CD4-positive, CD25-positive, alpha-beta regulatory T cell (primary cell): Measurements from ENCODE around the gene ABL2. TPM values are rescaled to one million over a fixed set of nuclear protein-coding genes. Genes with fewer than 3 reads are reported as not detected.

ENCODE experiments used
- ATAC-seq, 2 donors: fragments of 150-1000 bp; cut with Tn5 transposase; one replicate each; pipeline ENCODE4 v1.10.0; 2021; ENCODE audit warnings: low read depth in 2 of 2, moderate number of reproducible peaks in 2 of 2, moderate library complexity in 1 of 2
- DNase-seq, 3 donors: peaks; one replicate each; pipeline versions ENCODE4 v3.0.0 to v3.0.0-alpha.2; 2012 to 2022; ENCODE audit warnings: mixed read lengths in 1 of 3
- H3K27ac ChIP-seq: one replicate; pipeline ENCODE4 v1.7.0; 2013; ENCODE audit warnings: mild to moderate bottlenecking, low read length; ENCODE audit not compliant: insufficient read depth, poor library complexity, severe bottlenecking
- H3K27me3 ChIP-seq: one replicate; pipeline ENCODE4 v1.7.0; 2013; ENCODE audit warnings: low read length; ENCODE audit not compliant: control insufficient read depth, insufficient read depth
- H3K36me3 ChIP-seq: one replicate; pipeline ENCODE4 v1.7.0; 2013; ENCODE audit warnings: mild to moderate bottlenecking, low read length, moderate library complexity; ENCODE audit not compliant: control insufficient read depth, insufficient read depth
- H3K4me1 ChIP-seq: 2 replicates; pipeline ENCODE4 v1.7.0; 2013; ENCODE audit warnings: mild to moderate bottlenecking, low read length; ENCODE audit not compliant: insufficient read depth, control insufficient read depth, poor library complexity, severe bottlenecking
- H3K4me3 ChIP-seq: one replicate; pipeline ENCODE4 v1.7.0; 2013; ENCODE audit warnings: low read depth, mild to moderate bottlenecking, low read length, moderate library complexity
- H3K9me3 ChIP-seq, 2 experiments: 1 replicate in 1 of 2; 2 replicates in 1 of 2; pipeline ENCODE4 v1.7.0; 2013; ENCODE audit warnings: low read length in 2 of 2, mild to moderate bottlenecking in 1 of 2, moderate library complexity in 1 of 2; ENCODE audit not compliant: control insufficient read depth in 2 of 2
- H3K27ac Mint-ChIP-seq, 3 donors: one replicate each; pipeline ENCODE4 v1.8.0; 2020 to 2022; ENCODE audit warnings: mild to moderate bottlenecking in 3 of 3, mixed read lengths in 3 of 3, moderate library complexity in 2 of 3
- H3K27me3 Mint-ChIP-seq: one replicate; pipeline ENCODE4 v1.8.0; 2022; ENCODE audit warnings: mild to moderate bottlenecking, mixed read lengths
- H3K36me3 Mint-ChIP-seq: one replicate; pipeline ENCODE4 v1.8.0; 2020; ENCODE audit warnings: mixed read lengths
- H3K4me1 Mint-ChIP-seq, 4 donors: one replicate each; pipeline ENCODE4 v1.8.0; 2020 to 2022; ENCODE audit warnings: mixed read lengths in 4 of 4, mild to moderate bottlenecking in 1 of 4
- H3K4me3 Mint-ChIP-seq, 4 donors: one replicate each; pipeline ENCODE4 v1.8.0; 2020 to 2022; ENCODE audit warnings: mild to moderate bottlenecking in 4 of 4, mixed read lengths in 4 of 4, moderate library complexity in 3 of 4
- H3K9me3 Mint-ChIP-seq, 7 donors: one replicate each; pipeline ENCODE4 v1.8.0; 2020 to 2022; ENCODE audit warnings: mixed read lengths in 7 of 7, mild to moderate bottlenecking in 3 of 7, moderate library complexity in 2 of 7
- polyA plus RNA-seq, 4 donors: library from polyadenylated mRNA; unstranded; fragments of 300-500 nt; fragmentation: Illumina TruSeq; gene quantifications; one replicate each; pipeline ENCODE4 v1.2.3, GENCODE V29; 2021
- total RNA-seq: library from RNA; stranded (reverse); gene quantifications from one replicate; pipeline ENCODE4 v1.2.3, GENCODE V29; 2022

The ABL2 gene
- total and polyA plus RNA-seq, 5 donors from 2014 or later, result 0.56 to 16.4 (median 1.1) TPM

DNA sequence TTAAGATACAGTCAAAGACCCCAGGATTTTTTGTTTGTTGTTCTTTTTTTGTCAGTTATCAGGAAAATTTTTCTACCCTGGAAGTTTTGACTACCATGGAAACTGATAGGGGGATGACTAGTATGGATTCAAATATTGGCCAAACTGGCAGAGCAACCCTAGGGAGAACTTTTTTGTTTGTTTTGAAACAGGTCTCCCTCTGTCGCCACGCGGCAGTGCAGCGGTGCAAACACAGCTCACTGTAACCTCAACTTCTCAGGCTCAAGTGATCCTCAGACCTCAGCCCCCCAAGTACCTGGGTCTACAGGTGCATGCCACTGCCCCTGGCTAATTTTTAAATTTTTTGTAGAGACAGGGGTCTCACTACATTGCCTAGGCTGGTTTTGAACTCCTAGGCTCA is 101.0 kb downstream of the ABL2 start:
- H3K4me3 Mint-ChIP-seq, result peak overlapping the region in 2 of 4 donors; percentile 47 to 81

DNA sequence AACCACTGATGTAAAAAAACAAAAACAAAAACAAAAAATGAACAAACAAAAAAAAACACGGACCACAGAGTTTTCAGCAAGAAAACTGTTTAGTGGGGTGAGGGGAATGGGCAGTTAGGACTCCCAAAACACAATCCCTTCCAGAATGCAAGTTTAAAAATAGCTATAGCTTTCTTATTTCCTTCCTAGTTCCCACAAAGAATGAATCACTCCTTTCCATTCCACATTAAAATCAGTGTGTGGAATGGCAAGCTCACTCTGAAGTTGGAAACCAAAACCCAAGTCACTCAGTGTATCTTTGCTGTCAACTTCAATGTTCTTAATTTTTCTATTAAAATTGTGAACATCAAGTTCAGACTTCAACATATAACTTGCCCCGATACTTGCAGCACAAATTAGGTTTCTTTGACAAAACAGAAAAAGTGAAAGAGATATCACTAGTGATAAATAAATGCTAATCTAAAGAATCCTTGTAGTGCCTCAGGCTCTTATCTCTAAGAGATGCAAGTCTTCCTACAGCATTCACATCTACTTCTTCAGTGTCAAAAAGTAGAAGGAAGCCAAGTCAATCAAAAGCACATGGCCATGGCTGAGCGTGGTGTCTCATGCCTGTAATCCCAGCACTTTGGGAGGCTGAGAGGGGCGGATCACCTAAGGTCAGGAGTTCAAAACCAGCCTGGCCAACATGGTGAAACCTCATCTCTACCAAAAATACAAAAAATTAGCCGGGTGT is 102.1 kb downstream of the ABL2 start:
- Histone ChIP-seq H3K4me3 (no peak overlapping the region), H3K9me3 (no peaks in the 10 kb centered on the region), H3K36me3 (peaks cover 3% of the 10 kb centered on the region), H3K4me1 (peaks cover 3% of the 10 kb centered on the region), H3K27me3 (no peaks in the 10 kb centered on the region), H3K27ac (no peak overlapping the region)
- Mint-ChIP-seq H3K4me1 (peaks cover 7 to 32% (median 15%) of the 10 kb centered on the region in 4 donors), H3K27me3 (no peaks in the 10 kb centered on the region), H3K4me3 (peak overlapping the region in 1 of 4 donors; percentile 17), H3K9me3 (no peaks in the 10 kb centered on the region), H3K27ac (peak overlapping the region; percentile 5 to 56 (median 36)), H3K36me3 (peaks cover 10% of the 10 kb centered on the region)
- DNase-seq (no peak), ATAC-seq (no peak)

More for the DNA sequence above, 101.0 kb downstream of the ABL2 start:
- H3K9me3 Mint-ChIP-seq, result no peaks in the 10 kb centered on the region
- H3K4me3 ChIP-seq, result no peak overlapping the region
- H3K27me3 ChIP-seq, result no peaks in the 10 kb centered on the region
- H3K27me3 Mint-ChIP-seq, result no peaks in the 10 kb centered on the region
- peaks cover 3% of the 10 kb centered on the region for H3K4me1 ChIP-seq
- peaks cover 10% of the 10 kb centered on the region for H3K36me3 Mint-ChIP-seq
- no peak for ATAC-seq
- DNase-seq, result no peak
- H3K27ac Mint-ChIP-seq, result peak overlapping the region in 2 of 3 donors; percentile 15 to 94
- H3K4me1 Mint-ChIP-seq, result peaks cover 7 to 32% (median 16%) of the 10 kb centered on the region in 4 donors
- no peaks in the 10 kb centered on the region for H3K9me3 ChIP-seq
- H3K36me3 ChIP-seq, result peaks cover 3% of the 10 kb centered on the region
- H3K27ac ChIP-seq, result peak overlapping the region; percentile 75

DNA sequence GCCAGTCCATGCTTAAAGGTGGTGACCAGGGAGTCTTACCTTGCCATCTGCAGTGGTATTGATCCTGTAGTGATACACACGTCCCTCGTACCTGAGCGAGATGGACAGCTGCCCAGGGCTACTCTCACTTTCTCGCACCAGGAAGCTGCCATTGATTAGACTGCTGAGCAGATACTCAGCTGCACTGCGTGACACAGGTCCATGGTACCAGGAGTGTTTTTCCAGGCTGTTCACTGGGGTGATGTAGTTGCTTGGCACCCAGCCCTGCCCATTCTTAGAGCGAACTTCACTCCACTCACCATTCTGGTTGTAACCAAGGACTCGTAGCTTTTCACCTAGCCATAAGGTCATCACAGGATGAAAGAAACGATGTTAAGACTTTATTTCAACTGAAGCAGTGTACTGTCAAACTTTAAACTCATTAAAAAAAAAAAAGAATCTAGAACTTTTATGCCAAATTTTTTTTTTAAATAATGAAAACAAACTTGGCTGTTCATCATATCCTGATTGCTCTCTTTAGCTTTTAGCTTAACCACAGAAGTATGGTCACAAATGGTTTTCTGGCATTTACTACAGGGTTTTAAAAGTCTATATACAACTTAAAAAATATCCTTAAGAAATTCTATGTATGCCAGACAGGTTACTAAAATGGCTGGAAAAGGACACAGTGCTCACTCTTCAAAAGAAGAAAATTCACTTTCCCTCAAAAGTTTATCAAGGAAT is 103.0 kb downstream of the ABL2 start:
- Mint-ChIP-seq H3K4me1 (peaks cover 7 to 31% (median 15%) of the 10 kb centered on the region in 4 donors), H3K4me3 (no peak overlapping the region), H3K9me3 (no peaks in the 10 kb centered on the region), H3K27ac (peak overlapping the region in 2 of 3 donors; percentile 36 to 56), H3K36me3 (peaks cover 11% of the 10 kb centered on the region), H3K27me3 (no peaks in the 10 kb centered on the region)
- Histone ChIP-seq H3K27me3 (no peaks in the 10 kb centered on the region), H3K4me1 (peaks cover 3% of the 10 kb centered on the region), H3K9me3 (no peaks in the 10 kb centered on the region), H3K36me3 (peaks cover 3% of the 10 kb centered on the region), H3K27ac (no peak overlapping the region), H3K4me3 (no peak overlapping the region)
- no peak for DNase-seq
- ATAC-seq, result no peak

DNA sequence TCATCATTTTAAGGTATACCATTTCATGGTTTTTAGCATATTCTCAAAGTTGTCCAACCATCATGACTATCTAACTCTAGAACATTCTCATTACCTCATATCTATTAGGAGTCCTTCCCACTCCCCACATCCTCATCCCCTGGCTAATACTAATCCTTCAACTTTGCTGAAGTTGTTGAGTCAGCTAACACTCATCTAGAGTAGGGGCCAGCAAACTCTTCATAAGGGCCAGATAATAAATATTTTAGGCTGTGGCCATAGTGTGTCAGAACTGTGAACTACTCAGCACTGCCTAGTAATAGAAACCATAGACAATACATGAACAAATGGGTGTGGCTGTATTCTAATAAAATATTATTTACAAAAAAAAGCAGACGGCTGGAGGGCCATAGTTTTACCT is 104.6 kb downstream of the ABL2 start:
- Histone ChIP-seq H3K4me1 (peaks cover 3% of the 10 kb centered on the region), H3K4me3 (no peak overlapping the region), H3K36me3 (peaks cover 4% of the 10 kb centered on the region), H3K27me3 (no peaks in the 10 kb centered on the region), H3K9me3 (no peaks in the 10 kb centered on the region), H3K27ac (no peak overlapping the region)
- no peaks in the 10 kb centered on the region for H3K9me3 Mint-ChIP-seq
- H3K27ac Mint-ChIP-seq, result no peak overlapping the region
- DNase-seq (no peak), ATAC-seq (no peak)
- H3K36me3 Mint-ChIP-seq, result peaks cover 21% of the 10 kb centered on the region
- H3K27me3 Mint-ChIP-seq, result no peaks in the 10 kb centered on the region
- peaks cover 4 to 26% (median 13%) of the 10 kb centered on the region in 4 donors for H3K4me1 Mint-ChIP-seq
- H3K4me3 Mint-ChIP-seq, result no peak overlapping the region

DNA sequence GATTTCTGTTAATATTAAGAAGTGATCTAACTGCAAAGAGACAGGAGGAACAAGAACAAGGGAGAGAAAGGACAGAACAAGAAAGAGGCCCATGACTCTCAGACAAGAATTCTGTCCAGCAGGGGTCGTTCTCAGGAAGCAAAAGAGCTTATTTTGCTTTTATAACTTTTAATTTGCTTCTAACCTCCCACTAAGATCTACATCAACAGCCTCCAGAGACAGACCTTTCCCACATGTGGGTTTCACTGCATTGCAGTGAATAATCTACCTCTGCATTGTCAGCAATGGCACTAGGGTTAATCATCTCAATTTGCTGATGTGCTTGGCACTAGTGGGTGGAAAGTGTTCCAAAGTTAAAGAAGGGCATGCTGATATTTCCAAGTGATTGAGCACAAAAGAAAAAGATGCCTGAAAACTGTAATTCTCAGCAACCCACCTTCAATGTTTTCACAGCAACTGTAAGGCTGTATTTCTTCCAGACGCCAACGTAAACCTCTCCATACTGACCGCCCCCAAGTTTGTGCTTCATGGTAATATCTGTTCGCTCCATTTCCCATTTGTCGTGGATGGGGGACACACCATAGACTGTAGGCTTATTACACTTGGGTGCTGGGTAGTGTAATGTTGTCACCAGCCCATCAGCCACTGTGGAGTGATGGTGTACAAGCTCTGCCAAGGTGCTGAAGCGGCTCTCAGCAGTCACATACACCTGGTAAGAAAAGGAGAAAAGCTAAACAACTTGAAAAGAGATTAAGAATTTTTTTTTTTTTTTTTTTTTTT is 108.1 kb downstream of the ABL2 start:
- Mint-ChIP-seq H3K4me1 (peaks cover 2 to 15% (median 9%) of the 10 kb centered on the region in 4 donors), H3K36me3 (peaks cover 36% of the 10 kb centered on the region), H3K27ac (peak overlapping the region in 1 of 3 donors; percentile 47), H3K4me3 (no peak overlapping the region), H3K9me3 (no peaks in the 10 kb centered on the region), H3K27me3 (no peaks in the 10 kb centered on the region)
- Histone ChIP-seq H3K4me1 (no peaks in the 10 kb centered on the region), H3K36me3 (peaks cover 17% of the 10 kb centered on the region), H3K27ac (no peak overlapping the region), H3K27me3 (no peaks in the 10 kb centered on the region), H3K9me3 (no peaks in the 10 kb centered on the region), H3K4me3 (no peak overlapping the region)
- ATAC-seq (peak in 1 of 2 donors; percentile 34), DNase-seq (peak in 2 of 3 donors; percentile 46 to 68)

DNA sequence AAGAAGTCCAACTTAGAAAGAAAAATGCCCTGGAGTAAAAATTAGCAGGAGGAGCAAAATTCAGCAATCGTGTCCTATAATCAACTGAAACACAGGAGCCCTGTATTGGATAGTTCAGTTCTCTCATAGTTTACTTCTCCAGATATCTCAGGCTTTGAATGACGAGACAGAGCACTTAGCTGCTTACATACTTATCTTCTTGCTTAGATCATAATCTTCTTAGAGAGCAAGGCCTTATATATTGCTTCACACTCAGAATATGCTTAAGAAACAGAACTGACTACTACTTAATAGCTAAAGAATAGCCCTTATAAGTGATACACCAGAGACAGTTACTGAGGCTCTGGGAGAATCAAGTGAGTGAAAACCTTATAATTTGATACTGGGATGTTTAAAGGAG is 108.7 kb downstream of the ABL2 start:
- peak overlapping the region in 1 of 3 donors; percentile 47 for H3K27ac Mint-ChIP-seq
- no peaks in the 10 kb centered on the region for H3K27me3 Mint-ChIP-seq
- H3K4me3 Mint-ChIP-seq, result no peak overlapping the region
- no peaks in the 10 kb centered on the region for H3K9me3 ChIP-seq
- ATAC-seq, result no peak
- H3K9me3 Mint-ChIP-seq, result no peaks in the 10 kb centered on the region
- no peaks in the 10 kb centered on the region for H3K27me3 ChIP-seq
- peaks cover 2 to 15% (median 9%) of the 10 kb centered on the region in 4 donors for H3K4me1 Mint-ChIP-seq
- no peak overlapping the region for H3K27ac ChIP-seq
- no peak overlapping the region for H3K4me3 ChIP-seq
- peaks cover 15% of the 10 kb centered on the region for H3K36me3 ChIP-seq
- no peaks in the 10 kb centered on the region for H3K4me1 ChIP-seq
- peaks cover 35% of the 10 kb centered on the region for H3K36me3 Mint-ChIP-seq
- no peak for DNase-seq

DNA sequence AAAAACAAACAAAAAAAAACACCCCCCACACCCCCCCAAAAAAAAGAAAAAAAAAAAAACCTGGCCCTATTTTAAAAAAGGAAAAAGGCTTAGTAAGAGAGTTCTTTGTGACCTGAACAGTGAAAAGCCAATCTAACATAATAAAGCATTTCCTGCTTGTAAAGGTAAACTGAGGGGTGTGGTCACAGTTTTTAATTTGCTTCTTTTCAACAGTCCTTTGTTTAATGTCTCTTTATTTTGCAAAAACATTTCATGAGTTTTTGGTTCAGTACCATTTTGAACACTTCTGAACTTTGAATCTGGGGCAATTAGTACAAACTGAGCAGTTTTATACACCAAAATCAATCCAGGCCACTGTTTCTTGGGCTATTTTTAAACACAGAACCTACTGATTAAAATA is 110.0 kb downstream of the ABL2 start:
- peak overlapping the region in 1 of 3 donors; percentile 31 for H3K27ac Mint-ChIP-seq
- Histone ChIP-seq H3K9me3 (no peaks in the 10 kb centered on the region), H3K27ac (no peak overlapping the region), H3K27me3 (no peaks in the 10 kb centered on the region), H3K4me3 (no peak overlapping the region), H3K36me3 (peaks cover 15% of the 10 kb centered on the region), H3K4me1 (no peaks in the 10 kb centered on the region)
- H3K4me1 Mint-ChIP-seq, result peaks cover 2 to 13% (median 8%) of the 10 kb centered on the region in 4 donors
- no peaks in the 10 kb centered on the region for H3K9me3 Mint-ChIP-seq
- DNase-seq, result no peak
- ATAC-seq, result no peak
- no peak overlapping the region for H3K4me3 Mint-ChIP-seq
- H3K36me3 Mint-ChIP-seq, result peaks cover 28% of the 10 kb centered on the region
- no peaks in the 10 kb centered on the region for H3K27me3 Mint-ChIP-seq
